Mesendoderm (in vitro differentiated cells): ENCODE data around the gene TMED3.

Source experiments
- DNase-seq: peaks from one replicate; pipeline ENCODE4 v3.0.0; 2013
- H2AK5ac ChIP-seq: 2 replicates; pipeline ENCODE4 v1.6.1; 2013; ENCODE audit warnings: low read length, inconsistent platforms
- H2BK120ac ChIP-seq: 2 replicates; pipeline ENCODE4 v1.6.1; 2013; ENCODE audit warnings: low read depth, mild to moderate bottlenecking, low read length, moderate library complexity, mixed read lengths
- H2BK15ac ChIP-seq: replicated peaks from 2 replicates; pipeline ENCODE4 v1.6.1; 2013; ENCODE audit warnings: low read depth, mild to moderate bottlenecking, moderate library complexity
- H2BK5ac ChIP-seq: 2 replicates; pipeline ENCODE4 v1.6.1; 2013; ENCODE audit warnings: low read length, inconsistent platforms
- H3K18ac ChIP-seq: 2 replicates; pipeline ENCODE4 v1.6.1; 2013; ENCODE audit warnings: mild to moderate bottlenecking, low read length, mixed read lengths
- H3K23ac ChIP-seq: one replicate; pipeline ENCODE4 v1.6.1; 2013; ENCODE audit warnings: low read length
- H3K27ac ChIP-seq: 2 replicates; pipeline ENCODE4 v1.5.1; 2013; ENCODE audit warnings: low read depth, mild to moderate bottlenecking, inconsistent platforms, low read length, moderate library complexity
- H3K27me3 ChIP-seq: 2 replicates; pipeline ENCODE4 v1.6.1; 2013; ENCODE audit warnings: low read length, control low read depth, mild to moderate bottlenecking, inconsistent platforms; ENCODE audit not compliant: insufficient read depth, poor library complexity
- H3K36me3 ChIP-seq: 2 replicates; pipeline ENCODE4 v1.6.1; 2013; ENCODE audit warnings: low read length, inconsistent platforms; ENCODE audit not compliant: control insufficient read depth, insufficient read depth
- H3K4ac ChIP-seq: one replicate; pipeline ENCODE4 v1.6.1; 2013; ENCODE audit warnings: low read depth, mild to moderate bottlenecking, low read length, moderate library complexity
- H3K4me1 ChIP-seq: 2 replicates; pipeline ENCODE4 v1.6.1; 2013; ENCODE audit warnings: low read depth, low read length, inconsistent platforms; ENCODE audit not compliant: control insufficient read depth
- H3K4me2 ChIP-seq: 2 replicates; pipeline ENCODE4 v1.6.1; 2013; ENCODE audit warnings: low read length
- H3K4me3 ChIP-seq: 2 replicates; pipeline ENCODE4 v1.5.1; 2013; ENCODE audit warnings: mild to moderate bottlenecking, low read length
- H3K56ac ChIP-seq: one replicate; pipeline ENCODE4 v1.6.1; 2013; ENCODE audit warnings: low read length
- H3K79me1 ChIP-seq: 2 replicates; pipeline ENCODE4 v1.6.1; 2013; ENCODE audit warnings: low read length, inconsistent platforms
- H3K79me2 ChIP-seq: 2 replicates; pipeline ENCODE4 v1.6.1; 2013; ENCODE audit warnings: mild to moderate bottlenecking, low read length; ENCODE audit not compliant: control insufficient read depth, insufficient read depth
- H3K9ac ChIP-seq: 2 replicates; pipeline ENCODE4 v1.6.1; 2013; ENCODE audit warnings: low read length, inconsistent platforms
- H4K5ac ChIP-seq: one replicate; pipeline ENCODE4 v1.6.1; 2013; ENCODE audit warnings: low read length
- H4K8ac ChIP-seq: one replicate; pipeline ENCODE4 v1.6.1; 2013; ENCODE audit warnings: low read depth, mild to moderate bottlenecking, control low read depth, low read length, moderate library complexity
- WGBS: extraction: QIAGEN DNeasy Blood & Tissue Kit; methylation state at CpG from one replicate; pipeline ENCODE4 v1.1.7; 2013; ENCODE audit warnings: low lambda C conversion rate, missing lambda C conversion rate; ENCODE audit not compliant: insufficient coverage; ENCODE audit errors: extremely low coverage; 5-methylcytosine and 5-hydroxymethylcytosine counted together

Gene TMED3

DNA sequence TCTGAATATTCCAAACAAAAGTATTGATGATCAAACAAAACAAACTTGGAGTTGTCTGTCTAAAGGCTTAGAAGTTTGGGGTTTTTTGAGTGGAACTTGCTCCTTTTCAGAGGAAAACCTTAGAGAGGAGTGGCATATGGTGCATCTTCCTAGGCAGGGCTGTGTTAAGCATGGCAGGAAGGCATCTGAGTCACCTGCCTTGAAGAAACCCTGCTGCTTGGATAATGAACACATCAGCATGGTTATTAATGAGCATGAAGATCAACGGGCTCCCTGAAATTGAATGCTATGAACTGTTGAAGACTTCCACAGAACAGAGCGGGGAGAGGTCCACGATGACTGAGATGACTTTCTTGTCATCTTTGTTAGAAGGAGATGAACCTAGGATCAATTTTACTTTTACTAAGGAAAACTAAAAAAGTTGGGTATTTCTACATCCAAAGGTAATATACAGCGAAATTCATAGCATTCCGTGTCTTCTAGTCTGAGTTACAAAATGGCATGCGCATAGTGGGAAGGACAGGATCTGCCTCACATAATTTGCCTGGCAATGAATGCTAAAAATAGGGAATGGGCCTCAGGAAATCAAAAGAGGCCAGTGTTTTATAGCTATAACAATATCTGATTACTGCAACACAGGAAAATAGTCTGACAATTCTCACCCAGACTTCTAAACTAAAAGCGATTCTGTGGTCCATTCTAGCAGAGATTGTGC lies 11.6 kb upstream of the TMED3 start:
- H2BK5ac ChIP-seq: no peak overlapping the region
- H4K8ac ChIP-seq: no peak overlapping the region
- no peaks in the 10 kb centered on the region for H3K27me3 ChIP-seq
- WGBS: no CpG with 5 or more reads among the region's 7 CpGs
- H3K4me2 ChIP-seq: no peak overlapping the region
- H3K4ac ChIP-seq: no peak overlapping the region
- DNase-seq: no peak
- no peak overlapping the region for H2BK15ac ChIP-seq
- H3K18ac ChIP-seq: no peak overlapping the region
- H4K5ac ChIP-seq: no peak overlapping the region
- no peaks in the 10 kb centered on the region for H3K79me1 ChIP-seq
- H3K4me1 ChIP-seq: no peaks in the 10 kb centered on the region
- no peaks in the 10 kb centered on the region for H3K79me2 ChIP-seq
- H3K4me3 ChIP-seq: no peak overlapping the region
- no peak overlapping the region for H3K23ac ChIP-seq
- H2BK120ac ChIP-seq: no peak overlapping the region
- no peak overlapping the region for H2AK5ac ChIP-seq
- no peak overlapping the region for H3K56ac ChIP-seq
- no peak overlapping the region for H3K9ac ChIP-seq
- no peaks in the 10 kb centered on the region for H3K36me3 ChIP-seq
- no peak overlapping the region for H3K27ac ChIP-seq

GRCh38 chr15:79299841-79300235 lies 11.1 kb upstream of the TMED3 start:
- no peak overlapping the region for H3K4me2 ChIP-seq
- no peak overlapping the region for H4K8ac ChIP-seq
- H3K4ac ChIP-seq: no peak overlapping the region
- no peak overlapping the region for H2BK120ac ChIP-seq
- no peak overlapping the region for H3K56ac ChIP-seq
- no peak overlapping the region for H3K4me3 ChIP-seq
- no CpG with 5 or more reads among the region's 1 CpG for WGBS
- no peak overlapping the region for H2BK5ac ChIP-seq
- no peak overlapping the region for H2AK5ac ChIP-seq
- no peak overlapping the region for H2BK15ac ChIP-seq
- DNase-seq: no peak
- H4K5ac ChIP-seq: no peak overlapping the region
- H3K23ac ChIP-seq: no peak overlapping the region
- H3K79me2 ChIP-seq: no peaks in the 10 kb centered on the region
- no peak overlapping the region for H3K9ac ChIP-seq
- H3K36me3 ChIP-seq: no peaks in the 10 kb centered on the region
- no peaks in the 10 kb centered on the region for H3K4me1 ChIP-seq
- no peaks in the 10 kb centered on the region for H3K27me3 ChIP-seq
- H3K27ac ChIP-seq: no peak overlapping the region
- no peak overlapping the region for H3K18ac ChIP-seq
- no peaks in the 10 kb centered on the region for H3K79me1 ChIP-seq

GRCh38 chr15:79307251-79307650 lies 3.7 kb upstream of the TMED3 start:
- Histone ChIP-seq H3K18ac (no peak overlapping the region), H2BK120ac (no peak overlapping the region), H3K79me1 (peaks cover 5% of the 10 kb centered on the region), H2AK5ac (no peak overlapping the region), H2BK5ac (no peak overlapping the region), H3K36me3 (no peaks in the 10 kb centered on the region), H3K4me1 (peaks cover 4% of the 10 kb centered on the region), H3K23ac (no peak overlapping the region), H4K8ac (no peak overlapping the region), H3K79me2 (peaks cover 6% of the 10 kb centered on the region), H3K9ac (no peak overlapping the region), H4K5ac (no peak overlapping the region), H3K4me2 (no peak overlapping the region), H3K27me3 (peaks cover 2% of the 10 kb centered on the region), H3K4me3 (no peak overlapping the region), H3K4ac (no peak overlapping the region), H2BK15ac (no peak overlapping the region), H3K56ac (no peak overlapping the region), H3K27ac (no peak overlapping the region)
- WGBS: no CpG with 5 or more reads among the region's 4 CpGs
- no peak for DNase-seq

DNA sequence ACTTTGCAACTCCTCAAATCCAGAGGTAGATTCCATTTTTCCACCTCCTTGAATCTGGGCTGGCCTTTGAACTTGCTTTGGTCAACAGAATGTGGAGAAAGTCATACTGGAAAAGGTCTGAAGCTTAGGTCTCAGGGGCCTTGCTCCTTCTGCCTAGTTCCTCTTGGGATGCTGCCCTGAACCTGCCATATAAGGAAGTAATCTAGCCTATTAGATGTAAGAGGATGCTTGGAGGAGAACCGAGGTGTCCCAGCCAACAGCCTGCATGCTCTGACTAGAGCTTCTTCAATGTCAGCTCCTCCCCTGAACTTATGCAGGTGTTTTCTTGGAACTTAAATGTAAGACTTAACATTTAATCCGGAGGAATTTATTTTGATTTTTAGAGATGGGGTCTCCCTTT lies 2.0 kb upstream of the TMED3 start:
- H3K27me3 ChIP-seq: peaks cover 2% of the 10 kb centered on the region
- no peak overlapping the region for H3K4me2 ChIP-seq

DNA sequence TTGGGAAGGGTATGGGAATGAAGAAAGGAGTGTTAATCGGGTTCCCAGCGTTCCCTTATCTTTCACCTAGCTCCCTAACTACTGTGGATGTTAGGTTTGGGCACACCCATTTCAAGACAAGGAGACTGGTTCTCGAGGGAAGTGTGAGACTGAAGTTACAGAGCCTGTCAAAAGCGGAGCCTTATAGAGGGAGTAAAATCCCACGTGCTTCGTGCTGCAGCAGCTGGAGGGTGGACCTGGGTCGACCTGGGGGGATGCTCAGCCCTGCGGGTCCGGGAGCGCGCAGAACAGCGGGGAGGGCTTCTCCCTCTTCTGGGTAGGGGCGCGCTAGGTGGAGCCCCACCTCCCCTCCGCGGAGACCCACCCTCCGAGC lies 314 bp upstream of the TMED3 start:
- no peak overlapping the region for H2BK15ac ChIP-seq
- no peak overlapping the region for H3K18ac ChIP-seq
- no peak overlapping the region for H3K27ac ChIP-seq
- no peak overlapping the region for H2BK120ac ChIP-seq
- peaks cover 9% of the 10 kb centered on the region for H3K79me1 ChIP-seq
- no peak overlapping the region for H3K4ac ChIP-seq
- H4K8ac ChIP-seq: no peak overlapping the region
- no peak overlapping the region for H4K5ac ChIP-seq
- H3K79me2 ChIP-seq: peaks cover 11% of the 10 kb centered on the region
- H3K4me2 ChIP-seq: peak overlapping the region; percentile 28
- H3K4me1 ChIP-seq: peaks cover 4% of the 10 kb centered on the region
- peaks cover 8% of the 10 kb centered on the region for H3K36me3 ChIP-seq
- H3K27me3 ChIP-seq: peaks cover 2% of the 10 kb centered on the region
- H3K4me3 ChIP-seq: no peak overlapping the region
- H3K9ac ChIP-seq: peak overlapping the region; percentile 23
- peak; percentile 83 for DNase-seq
- no peak overlapping the region for H3K23ac ChIP-seq
- peak overlapping the region; percentile 56 for H3K56ac ChIP-seq
- WGBS: no CpG with 5 or more reads among the region's 17 CpGs
- H2BK5ac ChIP-seq: no peak overlapping the region
- H2AK5ac ChIP-seq: no peak overlapping the region

More for the DNA sequence above, 2.0 kb upstream of the TMED3 start:
- no peak overlapping the region for H3K4me3 ChIP-seq
- no peak overlapping the region for H3K23ac ChIP-seq
- H3K4ac ChIP-seq: no peak overlapping the region
- H3K36me3 ChIP-seq: peaks cover 3% of the 10 kb centered on the region
- H2AK5ac ChIP-seq: no peak overlapping the region
- no peak for DNase-seq
- H2BK5ac ChIP-seq: no peak overlapping the region
- H4K8ac ChIP-seq: no peak overlapping the region
- no peak overlapping the region for H2BK120ac ChIP-seq
- H3K4me1 ChIP-seq: peaks cover 4% of the 10 kb centered on the region
- no peak overlapping the region for H3K9ac ChIP-seq
- no peak overlapping the region for H4K5ac ChIP-seq
- no CpG with 5 or more reads among the region's 2 CpGs for whole genome bisulfite sequencing
- no peak overlapping the region for H2BK15ac ChIP-seq
- H3K56ac ChIP-seq: no peak overlapping the region
- H3K18ac ChIP-seq: no peak overlapping the region
- H3K79me1 ChIP-seq: peaks cover 8% of the 10 kb centered on the region
- H3K79me2 ChIP-seq: peaks cover 11% of the 10 kb centered on the region
- H3K27ac ChIP-seq: no peak overlapping the region
